ENCODE measurements around the gene CUL9.

CUL9 gene

DNA sequence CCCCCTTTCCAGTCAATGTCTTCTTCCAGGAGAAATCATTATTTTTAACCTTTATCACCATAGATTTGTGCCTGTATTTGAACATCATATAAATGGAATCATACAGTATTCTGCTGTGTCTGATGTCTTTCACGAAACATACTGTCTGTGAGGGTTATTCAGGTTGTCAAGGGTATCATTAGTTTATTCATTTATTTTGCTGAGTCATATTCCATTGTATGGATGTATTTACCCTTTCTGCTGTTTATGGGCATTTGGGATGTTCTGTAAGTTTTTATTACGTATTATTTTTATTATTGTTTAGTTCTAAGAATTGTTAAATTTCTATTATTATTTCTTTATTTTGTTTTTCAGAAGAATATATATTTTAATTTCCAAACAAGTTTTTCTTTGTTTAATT, 25.3 kb downstream of the CUL9 start:
- TF ChIP-seq, protein P1, sequence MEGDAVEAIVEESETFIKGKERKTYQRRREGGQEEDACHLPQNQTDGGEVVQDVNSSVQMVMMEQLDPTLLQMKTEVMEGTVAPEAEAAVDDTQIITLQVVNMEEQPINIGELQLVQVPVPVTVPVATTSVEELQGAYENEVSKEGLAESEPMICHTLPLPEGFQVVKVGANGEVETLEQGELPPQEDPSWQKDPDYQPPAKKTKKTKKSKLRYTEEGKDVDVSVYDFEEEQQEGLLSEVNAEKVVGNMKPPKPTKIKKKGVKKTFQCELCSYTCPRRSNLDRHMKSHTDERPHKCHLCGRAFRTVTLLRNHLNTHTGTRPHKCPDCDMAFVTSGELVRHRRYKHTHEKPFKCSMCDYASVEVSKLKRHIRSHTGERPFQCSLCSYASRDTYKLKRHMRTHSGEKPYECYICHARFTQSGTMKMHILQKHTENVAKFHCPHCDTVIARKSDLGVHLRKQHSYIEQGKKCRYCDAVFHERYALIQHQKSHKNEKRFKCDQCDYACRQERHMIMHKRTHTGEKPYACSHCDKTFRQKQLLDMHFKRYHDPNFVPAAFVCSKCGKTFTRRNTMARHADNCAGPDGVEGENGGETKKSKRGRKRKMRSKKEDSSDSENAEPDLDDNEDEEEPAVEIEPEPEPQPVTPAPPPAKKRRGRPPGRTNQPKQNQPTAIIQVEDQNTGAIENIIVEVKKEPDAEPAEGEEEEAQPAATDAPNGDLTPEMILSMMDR (IDR thresholded peaks at IDR 0.05; ENCODE audit: insufficient read depth, missing control alignments), result no peak
- FAIRE-seq (no peak), DNase-seq (ENCODE audit: insufficient read length, low spot score) (no peak)

DNA sequence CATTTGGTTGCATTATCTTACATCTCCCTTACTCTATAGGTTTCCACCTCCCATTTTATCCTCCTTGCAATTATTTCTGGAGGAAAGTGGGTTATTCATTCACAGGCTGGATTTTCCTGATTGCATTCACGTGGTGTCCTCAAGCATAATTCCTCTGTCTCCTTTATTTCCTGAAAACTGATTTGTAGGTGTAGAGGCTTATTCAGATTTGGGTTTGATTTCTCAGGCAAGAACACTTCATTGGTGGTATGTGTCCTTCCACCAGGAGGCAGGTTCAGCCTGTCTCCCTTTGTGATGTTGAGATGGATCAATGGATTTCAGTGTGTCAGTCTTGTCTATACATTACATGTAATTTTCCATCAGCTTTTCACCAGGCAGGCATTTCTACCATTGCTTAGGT, 30.0 kb downstream of the CUL9 start:
- FAIRE-seq (no peak), DNase-seq (ENCODE audit: insufficient read length, low spot score) (no peak)
- TF ChIP-seq, protein P1 (IDR thresholded peaks at IDR 0.05; ENCODE audit: insufficient read depth, missing control alignments), result no peak

DNA sequence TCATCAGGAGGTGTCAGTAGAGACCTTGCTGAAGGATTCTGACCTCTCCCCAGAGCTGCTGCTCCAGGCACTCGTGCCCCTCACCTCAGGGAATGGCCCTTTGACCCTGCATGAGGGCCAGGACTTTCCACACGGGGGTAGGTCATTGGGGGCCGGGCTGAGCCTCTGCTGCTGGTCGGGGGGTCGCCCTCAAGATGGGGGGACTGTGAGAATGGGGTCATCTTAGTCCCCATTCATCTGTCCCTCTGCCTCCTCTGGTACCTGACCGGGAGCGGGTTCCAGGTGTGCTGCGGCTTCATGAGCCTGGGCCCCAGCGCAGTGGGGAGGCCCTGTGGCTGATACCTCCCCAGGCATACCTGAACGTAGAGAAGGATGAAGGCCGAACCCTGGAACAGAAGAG, 31.4 kb downstream of the CUL9 start:
- TF ChIP-seq, protein P1 (IDR thresholded peaks at IDR 0.05; ENCODE audit: insufficient read depth, missing control alignments), result no peak
- FAIRE-seq (no peak), DNase-seq (ENCODE audit: insufficient read length, low spot score) (no peak)

DNA sequence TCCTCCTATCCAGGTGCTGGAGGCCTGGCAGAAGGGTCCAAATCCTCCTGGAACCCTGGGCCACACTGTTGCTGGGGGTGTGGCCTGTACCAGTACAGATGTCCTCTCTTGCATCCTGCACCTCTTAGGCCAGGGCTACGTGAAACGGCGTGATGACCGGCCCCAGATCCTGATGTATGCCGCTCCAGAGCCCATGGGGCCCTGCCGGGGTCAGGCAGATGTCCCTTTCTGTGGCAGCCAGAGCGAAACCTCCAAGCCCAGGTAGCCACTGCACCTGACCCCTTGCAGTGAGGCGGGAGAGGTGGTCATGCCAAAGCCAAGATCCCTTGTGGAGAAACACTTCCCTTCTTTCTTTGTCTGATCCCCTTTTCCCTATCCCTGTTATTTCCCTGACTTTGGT, 33.1 kb downstream of the CUL9 start:
- DNase-seq (ENCODE audit: insufficient read length, low spot score) (no peak), FAIRE-seq (no peak)
- TF ChIP-seq, protein P1 (IDR thresholded peaks at IDR 0.05; ENCODE audit: insufficient read depth, missing control alignments), result no peak

DNA sequence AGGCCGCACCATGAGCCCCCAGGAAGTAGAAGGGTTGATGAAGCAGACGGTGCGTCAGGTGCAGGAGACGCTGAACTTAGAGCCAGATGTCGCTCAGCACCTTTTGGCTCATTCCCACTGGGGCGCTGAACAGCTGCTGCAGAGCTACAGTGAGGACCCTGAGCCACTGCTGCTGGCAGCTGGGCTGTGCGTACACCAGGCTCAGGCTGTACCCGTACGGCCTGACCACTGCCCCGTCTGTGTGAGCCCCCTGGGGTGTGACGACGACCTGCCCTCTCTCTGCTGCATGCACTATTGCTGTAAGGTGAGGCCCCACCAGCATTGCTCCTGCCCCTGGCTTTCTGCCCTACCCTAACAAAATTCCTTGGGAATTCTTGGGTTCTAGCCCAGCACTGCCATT, 34.2 kb downstream of the CUL9 start:
- FAIRE-seq (no peak), DNase-seq (ENCODE audit: insufficient read length, low spot score) (no peak)
- TF ChIP-seq, protein P1 (IDR thresholded peaks at IDR 0.05; ENCODE audit: insufficient read depth, missing control alignments), result no peak

DNA sequence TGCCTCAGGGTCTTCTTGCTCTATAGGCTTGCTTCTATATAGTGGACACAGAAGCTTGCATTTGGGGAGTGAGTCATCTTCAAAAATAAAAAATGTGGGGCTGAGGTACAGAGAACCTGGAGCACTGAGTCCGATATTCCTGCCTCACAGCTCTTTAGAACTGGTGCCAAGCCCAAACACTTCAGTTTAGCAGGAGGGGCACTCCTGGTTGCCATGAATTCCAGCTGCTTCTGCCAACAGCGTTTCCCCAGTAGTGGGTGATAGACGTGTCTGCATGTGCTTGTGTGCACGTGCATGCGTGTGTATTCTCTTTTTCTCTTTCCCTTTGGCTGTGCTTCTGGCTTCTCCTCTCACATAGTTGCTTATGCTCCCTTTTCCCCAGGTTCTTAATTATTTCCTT, 35.4 kb downstream of the CUL9 start:
- no peak for DNase-seq (ENCODE audit: insufficient read length, low spot score)
- no peak for FAIRE-seq
- TF ChIP-seq, protein P1 (IDR thresholded peaks at IDR 0.05; ENCODE audit: insufficient read depth, missing control alignments), result no peak

DNA sequence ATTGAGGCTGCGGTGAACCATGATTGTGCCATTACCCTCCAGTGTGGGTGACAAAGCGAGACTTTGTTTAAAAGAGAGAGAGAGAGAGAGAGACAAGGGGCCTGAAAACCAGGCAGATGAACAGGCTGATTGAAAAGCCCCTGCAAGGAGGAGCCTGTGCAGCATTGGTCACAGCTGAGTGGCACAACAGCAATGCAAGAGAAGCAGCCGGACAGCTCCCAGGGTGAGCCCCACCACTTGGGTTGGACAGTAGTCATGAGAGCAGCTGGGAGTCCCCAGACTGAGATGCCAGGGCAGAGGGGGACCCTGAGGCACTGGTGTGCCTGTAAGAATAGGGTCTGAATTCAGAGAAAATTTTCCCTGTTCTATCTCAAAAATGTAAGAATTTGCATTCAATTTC, 37.1 kb downstream of the CUL9 start:
- FAIRE-seq (no peak), DNase-seq (ENCODE audit: insufficient read length, low spot score) (no peak)
- TF ChIP-seq, protein P1 (IDR thresholded peaks at IDR 0.05; ENCODE audit: insufficient read depth, missing control alignments), result no peak
